GM18499 (cell line): ENCODE data around the gene MFF.
"Not testable (repeated sequence)": the region's sequence is repeated elsewhere in the genome, so short reads cannot be mapped to it uniquely, and the experiment has no call there.

Experiments used
- ATAC-seq: cut with Tn5 transposase; IDR thresholded peaks from one replicate; pipeline ENCODE4 v1.9.1; 2021; ENCODE audit warnings: moderate number of reproducible peaks; ENCODE audit not compliant: insufficient read depth, unreplicated experiment

The MFF gene

DNA sequence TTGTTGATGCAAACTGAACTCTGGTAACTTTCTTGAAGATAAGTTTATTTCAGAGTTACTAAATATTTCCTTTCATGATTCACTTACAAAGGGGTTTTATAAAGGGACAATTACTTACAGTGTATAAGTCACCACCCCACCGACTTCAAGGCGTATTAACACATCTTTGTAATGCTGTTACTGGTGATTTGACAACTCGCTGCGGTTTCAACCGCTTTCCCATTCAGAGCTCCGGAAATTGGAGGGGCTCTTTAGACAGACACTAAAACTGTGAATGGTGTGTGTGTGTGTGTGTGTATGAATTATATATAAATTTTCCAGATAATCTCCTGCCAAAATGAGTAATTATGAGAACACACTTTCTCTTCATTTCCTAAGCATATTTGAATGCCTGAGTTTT is 49.1 kb downstream of the MFF start:
- peak; percentile 70 for ATAC-seq

DNA sequence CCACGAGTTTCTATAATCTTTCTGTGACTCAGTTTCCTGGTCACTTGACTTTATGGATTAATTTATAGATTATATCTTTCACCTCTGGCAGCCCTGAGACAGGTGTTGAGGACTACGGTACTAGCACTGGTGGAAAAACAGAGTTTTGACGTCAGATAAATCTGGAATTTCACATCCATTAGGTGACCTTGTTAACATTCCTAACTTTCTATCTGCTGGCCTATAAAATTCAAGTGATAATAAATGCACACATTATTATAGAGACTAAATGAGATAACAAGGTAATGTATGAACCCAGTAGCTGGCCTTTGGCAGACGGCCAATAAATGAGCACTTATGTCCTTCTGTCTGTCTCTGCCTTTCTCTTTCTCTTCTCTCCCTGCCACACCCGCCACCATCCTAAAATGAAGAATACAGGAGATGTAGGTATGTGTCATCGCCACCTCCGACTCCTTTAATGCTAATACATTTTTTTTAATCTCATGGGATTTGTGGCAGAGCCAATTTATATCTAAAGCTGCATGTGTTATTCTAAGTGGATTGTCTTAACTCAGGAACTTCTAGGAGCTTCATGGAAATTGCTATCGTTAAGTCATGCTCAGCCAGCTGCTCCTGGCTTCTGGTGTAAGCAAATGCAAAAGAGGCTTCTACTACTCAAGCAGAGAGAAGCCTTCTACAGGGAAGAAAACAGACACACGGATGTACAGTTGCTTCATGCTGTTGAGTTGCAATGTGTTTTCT is 51.8 kb downstream of the MFF start:
- no peak for ATAC-seq

DNA sequence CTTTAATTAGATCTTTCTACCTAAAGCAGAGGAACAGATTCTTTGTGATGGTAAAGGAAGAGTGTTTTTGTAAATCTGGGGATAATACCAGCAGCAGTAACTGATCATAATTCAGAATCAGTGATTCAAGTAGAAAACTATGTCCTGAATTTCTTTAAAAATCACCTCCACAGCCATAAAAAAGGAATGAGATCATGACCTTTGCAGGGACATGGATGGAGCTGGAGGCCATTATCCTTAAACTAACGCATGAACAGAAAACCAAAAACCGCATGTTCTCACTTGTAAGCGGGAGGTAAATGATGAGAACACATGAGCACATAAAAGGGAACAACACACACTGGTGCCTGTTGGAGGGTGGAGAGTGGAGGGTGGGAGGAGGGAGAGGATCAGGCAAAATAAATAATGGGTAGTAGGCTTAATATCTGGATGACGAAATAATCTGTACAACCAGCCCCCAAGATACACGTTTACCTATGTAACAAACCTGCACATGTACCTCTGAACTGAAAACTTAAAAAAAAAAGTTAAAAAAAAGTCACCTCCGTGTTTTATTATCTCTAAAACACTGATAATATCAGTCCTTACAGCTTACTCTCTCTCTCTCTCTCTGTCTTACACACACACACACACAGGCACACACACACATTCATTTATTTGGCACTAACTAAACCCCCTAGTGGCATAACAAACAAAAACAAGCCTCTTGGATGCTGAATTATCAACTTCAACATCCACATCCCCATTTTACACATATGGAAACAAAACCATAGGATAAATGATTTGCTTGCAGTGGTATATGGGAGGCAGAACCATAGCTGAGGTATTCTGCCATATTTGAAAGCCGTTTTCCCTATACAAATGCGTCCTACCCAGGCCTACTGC is 52.7 kb downstream of the MFF start:
- no peak for ATAC-seq

DNA sequence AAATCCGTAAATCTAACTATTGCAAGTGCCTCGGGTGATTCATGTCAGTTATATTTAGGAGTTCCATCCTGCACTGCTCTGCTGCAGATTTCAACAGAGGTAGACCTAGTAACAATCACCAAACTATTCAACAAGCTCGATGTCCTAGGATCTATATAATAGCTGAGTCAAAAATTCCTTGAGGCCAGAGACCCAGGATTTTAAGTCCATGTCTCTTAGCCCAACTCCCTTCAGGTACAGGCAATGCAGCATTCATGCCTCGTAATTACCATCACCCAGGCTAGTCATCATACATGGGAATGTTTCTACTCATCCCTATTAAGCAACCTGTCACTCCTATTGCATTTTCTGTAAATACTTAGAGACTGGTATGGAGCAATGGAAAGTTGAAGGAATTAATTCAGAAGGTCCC is 53.3 kb downstream of the MFF start:
- no peak for ATAC-seq

DNA sequence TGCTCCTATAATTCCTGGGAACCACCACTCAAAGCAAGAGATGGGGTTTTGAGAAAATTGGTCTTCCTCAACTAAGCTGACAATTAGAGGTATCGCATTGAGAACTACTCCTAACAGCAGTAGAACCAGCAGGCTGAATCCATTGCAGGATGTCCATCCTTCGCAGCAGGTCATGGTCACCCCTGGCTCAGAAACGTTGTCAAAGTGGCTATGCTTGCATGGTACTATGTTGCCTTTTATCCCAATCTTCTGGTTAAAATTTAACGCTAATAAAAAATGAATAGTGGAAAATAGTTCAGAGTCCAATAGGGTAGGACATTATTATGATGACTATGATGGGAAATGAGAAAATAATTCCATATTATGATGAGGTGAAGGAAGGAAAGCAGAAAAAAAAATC is 54.0 kb downstream of the MFF start, which contains the start of gene TM4SF20:
Gene TM4SF20 (minus strand): TSS at position 212 of the 400 bp plus-strand sequence. CDS start 38 bp downstream, at position 174.
- ATAC-seq, result no peak

DNA sequence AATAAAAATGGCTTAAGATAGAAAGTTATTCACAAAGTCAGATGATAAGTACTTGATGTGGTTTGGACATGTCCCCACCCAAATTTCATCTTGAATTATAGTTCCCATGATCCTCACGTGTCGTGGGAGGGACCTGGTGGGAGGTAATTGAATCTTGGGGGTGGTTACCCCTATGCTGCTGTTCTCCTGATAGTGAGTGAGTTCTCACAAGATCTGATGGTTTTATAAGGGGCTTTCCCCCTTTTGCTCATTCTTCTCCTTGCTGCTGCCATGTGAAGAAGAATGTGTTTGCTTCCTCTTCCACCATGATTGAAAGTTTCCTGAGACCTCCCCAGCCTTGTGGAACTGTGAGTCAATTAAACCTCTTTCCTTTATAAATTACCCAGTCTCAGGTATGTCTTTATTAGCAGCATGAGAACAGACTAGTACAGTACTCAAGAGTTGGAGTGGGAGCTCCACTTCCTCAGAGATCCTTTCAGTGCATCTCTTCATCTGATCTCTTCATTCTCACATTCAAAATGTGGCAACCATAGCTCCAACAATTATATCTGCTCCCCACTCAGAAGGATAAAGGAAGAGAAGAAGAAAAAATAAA is 57.3 kb downstream of the MFF start:
- not testable (repeated sequence) for ATAC-seq

DNA sequence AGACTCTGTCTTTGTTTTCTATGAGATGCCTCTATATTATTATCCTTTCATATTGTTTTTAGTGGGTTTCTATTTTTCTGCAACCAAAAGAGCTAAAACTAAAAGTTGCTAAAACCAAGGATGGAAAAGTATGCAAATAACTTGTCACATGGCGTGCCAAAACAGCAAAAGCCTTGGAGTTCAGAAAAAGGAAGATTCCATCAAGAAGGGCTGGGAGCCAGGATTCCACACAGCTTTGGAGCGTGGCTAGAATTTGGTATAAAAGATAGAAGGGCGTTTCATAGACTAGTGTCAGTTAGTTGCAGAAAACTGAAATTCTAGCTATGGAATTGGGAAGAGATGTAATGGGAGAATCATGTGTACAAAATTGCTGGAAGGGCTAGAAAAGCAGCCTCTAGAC is 58.6 kb downstream of the MFF start:
- no peak for ATAC-seq

DNA sequence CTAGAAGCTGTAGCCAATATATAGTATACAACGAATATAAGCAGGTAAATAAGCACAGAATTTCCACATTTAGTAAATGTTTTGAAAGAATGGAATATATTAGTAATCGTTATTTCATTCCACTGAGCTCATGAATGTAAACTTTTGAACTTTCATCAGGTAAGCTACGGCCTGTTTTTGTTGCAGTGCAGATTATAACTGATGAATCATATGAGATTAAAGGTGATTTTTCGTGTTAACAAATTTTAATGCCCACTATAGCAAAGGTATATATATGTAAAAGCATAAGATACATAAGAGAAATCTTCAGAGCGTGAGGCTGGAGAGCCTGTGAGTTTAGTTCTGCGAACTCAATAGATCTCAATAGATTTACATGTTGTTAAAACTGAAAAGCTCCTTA is 61.6 kb downstream of the MFF start:
- ATAC-seq, result no peak

DNA sequence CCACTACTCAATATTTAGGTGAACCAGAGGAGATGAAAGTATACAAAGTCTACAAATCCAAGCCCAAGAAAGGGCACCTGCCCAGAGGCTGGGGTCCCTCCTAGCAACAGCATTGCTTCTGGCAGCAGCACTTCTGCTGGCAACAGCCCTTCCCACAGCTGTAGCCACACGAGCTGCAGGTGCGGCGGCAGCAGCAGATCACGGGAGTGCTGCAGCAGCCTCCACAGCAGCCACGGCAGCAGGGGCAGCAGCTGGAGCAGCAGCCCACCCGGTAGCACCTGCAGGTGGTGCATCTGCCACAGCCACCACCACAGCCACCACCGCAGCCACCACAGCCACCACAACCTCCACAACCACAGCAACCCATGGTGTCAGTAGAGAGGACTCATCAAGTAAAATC is 62.5 kb downstream of the MFF start, which contains the start of gene SCYGR1:
Gene SCYGR1 (minus strand): TSS at position 367 of the 400 bp plus-strand sequence. CDS start 0 bp downstream, at position 367.
- not testable (repeated sequence) for ATAC-seq

DNA sequence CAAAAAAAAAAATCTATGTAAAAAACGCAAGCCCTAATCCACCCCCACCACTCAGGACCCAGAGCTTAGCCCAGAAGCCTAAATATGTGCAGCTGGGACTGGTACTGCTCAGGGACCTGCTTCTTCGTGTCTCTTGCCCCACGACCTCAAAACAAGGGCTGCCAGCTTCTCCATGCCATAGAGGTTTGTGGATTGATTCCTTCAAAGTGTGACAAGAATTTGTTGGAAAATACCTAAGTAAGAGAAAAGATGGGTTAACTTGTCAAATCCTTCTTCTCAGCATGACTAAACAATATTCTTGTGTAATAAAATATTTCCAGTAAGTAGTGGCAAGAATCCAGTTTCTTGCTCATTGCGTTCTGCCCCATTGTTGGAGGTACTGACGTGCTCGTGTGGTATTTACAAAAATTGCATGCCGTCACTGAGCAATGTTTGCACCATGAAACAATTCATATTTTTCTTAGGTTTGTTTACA is 63.5 kb downstream of the MFF start:
- no peak for ATAC-seq

DNA sequence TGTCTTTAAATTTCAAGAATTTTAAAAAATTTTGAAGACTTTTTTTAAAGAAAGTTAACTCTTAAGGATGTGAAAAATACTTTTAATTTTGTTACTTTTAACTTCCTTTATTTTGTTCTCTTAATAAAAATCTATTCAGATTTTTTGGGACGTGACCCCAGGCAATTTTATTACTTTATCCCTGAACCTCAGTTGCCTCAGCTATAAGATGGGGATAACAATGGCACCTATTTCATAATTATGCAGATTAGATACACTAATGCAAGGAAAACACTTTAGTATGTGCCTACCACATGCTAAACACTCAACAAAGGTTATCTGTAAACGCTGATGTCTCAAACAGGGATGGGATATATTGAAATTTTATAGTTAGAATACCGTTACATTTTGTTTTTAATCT is 64.2 kb downstream of the MFF start:
- ATAC-seq, result no peak

DNA sequence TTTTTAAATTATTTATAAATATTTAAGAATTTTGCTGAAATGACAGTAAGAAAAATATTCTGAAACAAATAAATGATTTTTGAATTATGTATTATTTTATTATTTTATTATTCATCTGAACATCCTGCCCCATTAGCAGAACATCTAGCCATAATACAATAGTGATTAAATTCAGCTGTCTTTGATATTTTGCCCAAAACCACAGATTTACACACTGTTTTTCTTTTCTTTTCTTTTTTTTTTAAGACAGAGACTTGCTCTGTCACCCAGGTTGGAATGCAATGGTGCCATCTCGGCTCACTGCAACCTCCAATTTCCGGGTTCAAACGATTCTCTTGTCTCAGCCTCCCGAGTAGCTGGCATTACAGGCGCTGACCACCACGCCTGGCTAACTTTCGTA is 64.6 kb downstream of the MFF start:
- no peak for ATAC-seq

DNA sequence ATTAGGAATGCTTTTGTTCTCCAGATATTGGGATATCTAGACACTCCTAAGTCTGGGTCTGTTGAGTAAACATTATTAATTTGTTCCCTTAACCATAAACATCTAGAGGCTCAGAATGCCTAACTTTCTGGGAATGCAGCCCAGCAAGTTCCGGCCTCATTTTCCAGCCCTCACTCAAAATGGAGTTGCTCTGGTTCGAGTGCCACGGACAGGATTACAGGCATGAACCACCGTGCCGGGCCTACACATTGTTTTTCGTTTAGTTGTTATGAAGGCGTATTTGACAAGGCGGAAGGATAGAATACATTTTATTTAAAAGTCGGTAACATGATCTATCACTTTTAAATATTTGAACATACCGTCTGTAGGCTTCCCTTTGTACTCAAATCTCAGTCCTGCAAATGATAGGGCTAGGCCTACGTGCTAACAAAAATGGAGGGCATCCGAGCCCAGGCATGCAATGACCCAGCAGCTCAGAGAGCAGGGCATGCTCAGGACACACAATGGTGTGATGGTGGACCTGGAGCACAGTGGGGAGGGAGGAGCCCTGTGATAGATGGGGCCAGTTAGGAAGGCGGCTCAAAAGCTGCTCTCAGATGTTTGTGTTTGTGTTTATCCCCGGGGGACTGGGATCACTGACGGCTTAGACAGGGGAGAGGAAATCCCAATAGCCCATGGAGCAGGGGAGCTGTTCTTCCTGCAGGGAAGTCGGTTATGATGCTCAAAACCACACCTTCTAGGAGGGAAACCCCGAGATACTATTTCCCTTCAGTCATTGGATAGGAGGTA is 65.6 kb downstream of the MFF start:
- no peak for ATAC-seq

DNA sequence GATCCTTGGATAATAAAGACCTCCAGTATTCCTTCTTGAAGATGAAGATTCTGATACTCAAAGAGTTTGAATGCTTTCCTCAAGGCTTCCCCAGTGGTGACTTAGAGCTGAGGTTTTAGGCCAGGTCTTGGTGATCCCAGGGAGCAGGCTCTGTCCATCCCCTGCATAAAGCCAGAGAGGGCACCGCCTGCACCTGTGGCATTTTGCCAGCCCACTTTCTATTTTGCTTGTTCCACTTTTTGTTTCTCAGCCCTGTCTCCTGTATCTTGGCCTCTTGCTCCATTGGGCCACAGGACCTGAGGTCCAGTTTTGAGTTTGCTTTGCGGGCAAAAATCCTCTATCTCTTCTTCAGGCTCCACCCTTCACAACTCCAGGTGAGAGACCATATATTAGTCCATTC is 69.3 kb downstream of the MFF start:
- no peak for ATAC-seq

DNA sequence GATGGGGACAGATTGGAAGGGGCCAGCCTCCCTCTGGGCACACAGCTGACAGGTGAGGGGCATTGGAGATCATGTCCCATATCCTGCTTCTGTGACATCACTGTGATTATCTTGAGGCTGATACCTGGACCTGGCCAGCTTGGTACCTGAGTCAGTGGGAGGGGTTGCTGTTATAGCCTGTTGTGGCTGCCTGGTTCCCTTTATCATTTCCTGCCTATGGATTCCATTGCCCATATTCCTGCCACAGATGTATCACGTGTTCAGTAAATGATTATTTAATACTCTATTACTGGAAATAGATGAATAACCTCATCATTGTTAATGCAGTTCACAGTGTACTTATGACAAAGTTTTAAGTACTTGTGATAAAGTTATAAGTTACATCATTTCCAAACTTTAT is 70.5 kb downstream of the MFF start:
- ATAC-seq, result no peak

DNA sequence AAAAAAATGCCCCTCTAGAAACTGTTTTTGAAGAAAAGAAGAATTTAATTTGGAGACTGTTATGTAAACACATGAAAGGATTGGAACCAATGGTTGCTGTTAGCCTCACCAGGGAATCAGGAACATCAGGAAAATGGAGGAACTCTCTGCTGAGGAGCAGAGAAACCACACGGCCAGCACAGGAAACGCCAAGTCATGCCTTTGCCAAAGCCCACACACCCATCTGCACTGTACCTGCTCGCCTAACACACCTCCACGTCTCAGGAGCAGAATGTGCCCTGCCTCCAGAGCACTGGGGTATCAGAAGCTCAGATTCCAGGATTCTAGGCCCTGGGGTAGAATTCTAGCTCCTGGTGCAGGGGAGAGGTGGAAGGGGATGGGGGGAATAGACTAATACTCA is 72.5 kb downstream of the MFF start:
- ATAC-seq, result no peak

DNA sequence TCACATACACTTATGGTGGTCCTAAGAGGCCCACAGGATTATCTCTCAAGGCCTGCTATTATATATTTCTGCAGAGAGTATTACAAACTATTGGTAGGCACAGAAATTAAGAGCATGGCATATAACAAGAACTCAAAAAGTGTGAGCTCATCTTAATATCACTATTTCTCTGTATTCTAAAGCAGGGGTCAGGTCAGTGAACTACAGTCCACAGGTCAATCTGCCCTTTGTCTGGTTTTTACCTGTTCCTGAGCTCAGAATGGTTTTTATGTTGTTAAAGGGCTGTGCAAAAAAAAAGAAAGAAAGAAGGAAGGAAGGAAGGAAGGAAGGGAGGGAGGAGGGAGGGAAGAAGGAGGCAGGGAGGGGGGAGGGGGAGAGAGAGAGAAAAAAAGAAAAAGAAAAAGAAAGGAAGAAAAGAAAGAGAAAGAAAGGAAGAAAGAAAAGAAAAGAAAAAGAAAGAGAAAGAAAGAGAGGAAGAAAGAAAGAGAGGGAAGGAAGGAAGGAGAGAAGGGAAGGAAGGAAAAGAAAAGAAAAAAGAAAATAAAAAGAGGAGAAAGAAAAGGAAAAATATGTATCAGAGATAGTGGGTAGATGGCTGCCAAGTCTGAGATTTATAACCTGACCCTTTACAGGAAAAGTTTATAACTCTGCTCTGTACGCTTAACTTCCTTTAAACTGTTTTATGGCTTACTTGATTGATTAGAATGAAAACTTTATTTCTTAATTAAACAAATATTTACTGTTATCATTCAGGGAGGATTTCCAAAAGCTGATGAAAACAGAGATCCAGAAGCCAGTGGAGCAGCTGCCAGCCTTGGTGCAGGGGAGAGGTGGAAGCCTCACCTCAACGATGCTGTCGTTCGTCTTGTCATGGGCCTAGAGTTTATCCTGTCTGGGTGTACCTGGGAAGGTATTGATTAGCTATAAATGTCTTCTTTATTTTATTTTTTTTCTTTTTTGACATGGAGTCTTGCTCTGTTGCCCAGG is 73.9 kb downstream of the MFF start:
- no peak for ATAC-seq

DNA sequence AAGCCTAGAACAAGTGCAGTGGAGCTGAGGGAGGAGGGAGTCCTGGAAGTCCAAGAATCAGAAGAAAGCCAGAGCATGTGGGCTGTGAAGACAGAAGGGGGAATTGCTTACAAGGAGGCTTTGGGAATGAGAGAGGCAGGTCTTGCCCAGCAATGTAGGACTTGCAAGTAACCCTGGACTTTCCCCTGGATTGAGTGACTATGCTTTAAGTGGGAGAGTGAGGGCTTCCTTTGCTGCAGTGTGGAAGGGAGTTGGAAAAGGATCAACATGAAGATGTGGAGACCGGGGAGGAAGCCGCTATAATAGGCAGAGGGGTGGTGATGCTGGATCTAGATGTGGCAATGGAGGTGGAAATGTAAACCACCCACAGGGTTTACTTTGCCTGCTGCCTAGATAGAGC is 76.5 kb downstream of the MFF start:
- no peak for ATAC-seq

DNA sequence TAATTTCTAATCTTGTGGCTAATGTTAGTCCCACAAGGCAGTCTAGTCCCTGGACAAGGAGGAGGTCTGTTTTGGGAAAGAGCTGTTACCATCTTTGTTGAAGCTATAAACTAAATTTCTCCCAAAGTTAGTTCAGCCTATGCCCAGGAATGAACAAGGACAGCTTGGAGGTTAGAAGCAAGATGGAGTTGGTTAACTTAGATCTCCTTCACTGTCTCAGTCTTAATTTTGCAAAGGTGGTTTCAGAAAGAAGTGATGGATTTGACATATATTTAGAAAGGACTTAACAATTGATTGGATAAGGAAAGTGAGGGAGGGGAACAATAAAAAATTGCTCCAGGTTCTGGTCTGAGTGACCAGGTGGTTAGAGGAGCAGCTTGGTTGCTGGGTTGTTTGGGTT is 77.3 kb downstream of the MFF start:
- no peak for ATAC-seq
